GM19035 (cell line): ENCODE measurements around the gene HNMT.
"Not testable (repeated sequence)": the region's sequence is repeated elsewhere in the genome, so short reads cannot be mapped to it uniquely, and the experiment has no call there.

Experiments used
- ATAC-seq: cut with Tn5 transposase; IDR thresholded peaks from one replicate; pipeline ENCODE4 v1.9.1; 2021; ENCODE audit not compliant: unreplicated experiment

Gene HNMT

GRCh38 chr2:138037090-138037489 is 72.8 kb downstream of the HNMT start:
- ATAC-seq: no peak

GRCh38 chr2:138040616-138041015 is 76.3 kb downstream of the HNMT start:
- no peak for ATAC-seq

DNA sequence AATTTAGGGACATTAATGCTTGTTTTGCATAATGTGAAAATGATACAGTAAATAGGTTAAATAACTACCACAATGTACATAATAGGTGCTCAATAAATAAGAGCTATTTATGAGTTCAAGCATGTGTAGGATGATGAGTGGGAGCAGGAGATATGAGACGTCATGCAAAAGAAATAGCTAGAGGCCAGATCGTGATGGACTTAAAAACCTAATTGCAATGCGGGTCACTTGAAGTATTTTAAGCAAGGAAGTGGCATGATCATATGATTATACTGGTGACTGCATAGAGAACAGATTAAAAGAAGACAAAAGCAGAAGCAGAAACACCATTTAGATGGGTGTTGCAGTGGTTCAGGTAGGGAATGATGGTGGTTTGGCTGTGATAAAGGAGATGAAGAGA is 78.0 kb downstream of the HNMT start:
- ATAC-seq: no peak

DNA sequence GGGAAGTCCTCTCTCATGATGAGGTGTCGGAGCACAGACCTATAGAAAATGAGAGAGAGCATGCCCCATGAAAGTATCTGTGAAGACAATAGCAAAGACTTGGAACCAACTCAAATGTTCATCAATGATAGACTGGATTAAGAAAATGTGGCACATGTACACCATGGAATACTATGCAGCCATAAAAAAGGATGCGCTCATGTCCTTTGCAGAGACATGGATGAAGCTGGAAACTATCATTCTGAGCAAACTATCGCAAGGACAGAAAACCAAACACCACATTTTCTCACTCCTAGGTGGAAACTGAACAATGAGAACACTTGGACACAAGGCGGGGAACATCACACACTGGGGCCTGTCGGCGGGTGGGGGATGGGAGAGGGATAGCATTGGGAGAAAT is 79.3 kb downstream of the HNMT start:
- ATAC-seq: not testable (repeated sequence)

GRCh38 chr2:138058427-138058826 is 94.2 kb downstream of the HNMT start:
- no peak for ATAC-seq

GRCh38 chr2:138059487-138060300 is 95.4 kb downstream of the HNMT start:
- ATAC-seq: no peak

DNA sequence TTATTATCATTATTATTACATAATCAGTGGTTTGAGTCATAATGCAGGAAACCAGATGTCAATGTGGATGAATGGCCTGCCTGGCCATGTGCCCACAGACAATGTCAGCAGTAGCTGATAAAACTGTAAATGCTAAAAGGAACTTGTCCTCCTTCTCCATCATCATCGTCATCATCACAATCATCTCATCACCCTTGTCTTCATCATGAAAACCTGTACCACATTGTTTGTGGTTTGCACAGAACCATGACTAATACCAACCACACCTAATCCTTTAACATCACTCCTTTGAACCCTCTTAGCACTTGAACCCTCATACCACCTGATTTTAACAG is 96.0 kb downstream of the HNMT start:
- no peak for ATAC-seq

GRCh38 chr2:138061961-138062360 is 97.7 kb downstream of the HNMT start:
- ATAC-seq: no peak

DNA sequence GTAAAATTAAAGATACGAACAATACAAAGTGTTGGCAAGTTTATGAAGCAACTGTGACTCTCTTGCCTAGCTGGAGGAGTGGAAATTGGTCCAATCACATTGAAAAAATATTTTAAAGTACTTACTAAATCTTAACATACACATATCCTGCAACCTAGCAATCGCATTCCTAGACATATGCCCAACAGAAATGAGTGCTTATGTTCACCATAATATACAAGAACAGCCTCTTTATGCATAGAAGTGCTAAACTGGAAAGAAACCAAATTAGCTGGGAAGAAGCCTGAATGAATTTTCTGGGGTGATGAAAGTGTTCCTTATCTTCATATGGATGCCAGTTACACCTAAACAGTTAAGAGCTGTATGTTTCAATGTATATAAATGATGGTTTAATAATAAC is 98.9 kb downstream of the HNMT start:
- ATAC-seq: no peak
